Ovary (tissue), 9 donors: Measurements from ENCODE around the gene WNK1. TPM values are rescaled to one million over a fixed set of nuclear protein-coding genes. Genes with fewer than 3 reads are reported as not detected.

Experiments
- DNase-seq, 5 donors: peaks; one replicate each; pipeline ENCODE4 v3.0.0-alpha.2; 2019 to 2020
- H3K27ac ChIP-seq, 2 donors: fragments of 200-600 bp; one replicate each; pipeline versions ENCODE4 v1.5.1 to v1.8.0; 2019 to 2022
- H3K27me3 ChIP-seq: fragments of 200-600 bp; one replicate; pipeline ENCODE4 v1.8.0; 2022
- H3K36me3 ChIP-seq: fragments of 200-600 bp; sonication (generic); one replicate; pipeline ENCODE4 v1.5.1; 2019
- H3K4me1 ChIP-seq: one replicate; pipeline ENCODE4 v1.8.1; 2013; ENCODE audit warnings: mild to moderate bottlenecking, moderate library complexity; ENCODE audit not compliant: insufficient read depth
- H3K4me3 ChIP-seq: fragments of 200-600 bp; sonication (generic); one replicate; pipeline ENCODE4 v1.5.1; 2017
- H3K9me3 ChIP-seq, 2 donors: fragments of 200-600 bp in 1 of 2; sonication (generic) in 1 of 2; one replicate each; pipeline versions ENCODE4 v1.5.1 to v1.8.1; 2013 to 2019; ENCODE audit warnings: mild to moderate bottlenecking in 1 of 2, moderate library complexity in 1 of 2
- CTCF ChIP-seq, 3 donors: fragments of 450-650 bp in 2 of 3; fragments of 200-600 bp in 1 of 3; IDR thresholded peaks; one replicate each; pipeline versions ENCODE4 v1.5.1 to v1.8.0; 2016 to 2022; ENCODE audit warnings: antibody characterized with exemption in 3 of 3, mild to moderate bottlenecking in 1 of 3
- EP300 ChIP-seq: sonication (generic); formaldehyde crosslinking; IDR thresholded peaks from one replicate; pipeline ENCODE4 v1.6.1; 2017; ENCODE audit warnings: antibody characterized with exemption
- POLR2A ChIP-seq: fragments of 450-650 bp; IDR thresholded peaks from one replicate; pipeline ENCODE4 v1.6.1; 2017; ENCODE audit warnings: antibody characterized with exemption, mild to moderate bottlenecking, moderate library complexity
- WGBS, 3 donors: extraction: QIAGEN DNeasy Blood & Tissue Kit in 1 of 3; methylation state at CpG; one replicate each; pipeline versions ENCODE4 v1.1.5 to v1.1.7; 2013 to 2017; 5-methylcytosine and 5-hydroxymethylcytosine counted together
- intact Hi-C, 4 donors: fragments of 100-400 bp; cut with DNase I; formaldehyde crosslinking; loops; one replicate each; pipeline versions ENCODE4 v1.11.0 to v1.15.1; 2022 to 2023
- polyA plus RNA-seq, 2 donors: library from polyadenylated mRNA; stranded (reverse); fragments of 200-250 nt in 1 of 2; fragments of 350-450 nt in 1 of 2; fragmentation: Illumina TruSeq in 1 of 2; extraction: RNeasy Lipid Tissue Mini Kit (QIAGEN cat#74804) in 1 of 2; gene quantifications; one replicate each; pipeline ENCODE4 v1.2.3, GENCODE V29; 2013 to 2014
- total RNA-seq, 7 donors: library from RNA; depleted of rRNA in 2 of 7; stranded (reverse); fragments of >200 nt in 2 of 7; fragmentation: NEBNext Ultra II Directional in 3 of 7; extraction: Animal tissue kit (Norgen Biotek cat#: 25700) in 3 of 7; gene quantifications; one replicate each; pipeline versions ENCODE4 v1.1.0 to v1.2.4, GENCODE V29; 2016 to 2023
- donor health status: DM: no; HTN: no; CAD: no; lungs with moderate emphysema.
- donor health status: DM: no; HTN: no; CAD: no.
- donor health status: Bipolar disorder and iron deficiency.
- donor health status: DM: yes; HTN: yes; CAD: no.
- donor health status: DM: no; HTN: no; CAD: no.
- donor health status: DM: yes; HTN: yes; CAD: no.

WNK1 gene
- total and polyA plus RNA-seq, 9 donors: 26.0 to 144 (median 98.3) TPM

GRCh38 chr12:880656-881055 lies 128.3 kb downstream of the WNK1 start:
- intact Hi-C loops: no loop called here

GRCh38 chr12:884746-885414 lies 132.5 kb downstream of the WNK1 start:
- Histone ChIP-seq H3K4me1 (no peaks in the 10 kb centered on the region), H3K27ac (no peak overlapping the region), H3K4me3 (no peak overlapping the region), H3K9me3 (no peaks in the 10 kb centered on the region), H3K27me3 (no peaks in the 10 kb centered on the region), H3K36me3 (no peaks in the 10 kb centered on the region)
- intact Hi-C loops: no loop called here
- TF ChIP-seq EP300 (no peak), CTCF (IDR thresholded peaks at IDR 0.05) (no peak), POLR2A (no peak)
- DNase-seq: no peak
- 90 to 96% (median 94%) methylated on average over 5 of the region's 5 CpGs for WGBS, 3 donors

More at GRCh38 chr12:880656-881055, 128.3 kb downstream of the WNK1 start:
- no peaks in the 10 kb centered on the region for H3K27me3 ChIP-seq
- 83 to 86% (median 83%) methylated on average over 4 of the region's 4 CpGs for WGBS, 3 donors
- no peak for TF ChIP-seq POLR2A
- no peak for TF ChIP-seq EP300
- TF ChIP-seq CTCF (IDR thresholded peaks at IDR 0.05): no peak
- H3K36me3 ChIP-seq: no peaks in the 10 kb centered on the region
- no peak for DNase-seq
- H3K4me3 ChIP-seq: no peak overlapping the region
- H3K27ac ChIP-seq: no peak overlapping the region
- H3K9me3 ChIP-seq: no peaks in the 10 kb centered on the region
- no peaks in the 10 kb centered on the region for H3K4me1 ChIP-seq

GRCh38 chr12:885701-886100 lies 133.3 kb downstream of the WNK1 start:
- H3K4me3 ChIP-seq: no peak overlapping the region
- H3K9me3 ChIP-seq: no peaks in the 10 kb centered on the region
- H3K4me1 ChIP-seq: no peaks in the 10 kb centered on the region
- H3K27ac ChIP-seq: no peak overlapping the region
- no peaks in the 10 kb centered on the region for H3K27me3 ChIP-seq
- H3K36me3 ChIP-seq: no peaks in the 10 kb centered on the region
- 91 to 97% (median 95%) methylated on average over 2 of the region's 2 CpGs for WGBS, 3 donors
- TF ChIP-seq EP300: no peak
- TF ChIP-seq CTCF (IDR thresholded peaks at IDR 0.05): no peak
- no peak for TF ChIP-seq POLR2A
- DNase-seq: no peak
- intact Hi-C loops: no loop called here

- Histone ChIP-seq H3K9me3 (no peaks in the 10 kb centered on the region), H3K4me3 (no peak overlapping the region), H3K27me3 (no peaks in the 10 kb centered on the region), H3K4me1 (no peaks in the 10 kb centered on the region), H3K36me3 (no peaks in the 10 kb centered on the region), H3K27ac (no peak overlapping the region)
- DNase-seq: no peak
- no peak for TF ChIP-seq CTCF (IDR thresholded peaks at IDR 0.05)
- no peak for TF ChIP-seq POLR2A
- no peak for TF ChIP-seq EP300
- WGBS, 3 donors: 88 to 90% (median 89%) methylated on average over 2 of the region's 2 CpGs
- intact Hi-C loops: no loop called here
Measured at GRCh38 chr12:886206-886605, 133.8 kb downstream of the WNK1 start.
